Fibroblast of skin of back (primary cell): Measurements from ENCODE around the gene ANKS1B.
A peak's percentile ranks its signal among the peaks of the same experiment; 100 is the strongest.
"Not testable (repeated sequence)": the region's sequence is repeated elsewhere in the genome, so short reads cannot be mapped to it uniquely, and the experiment has no call there.

Source experiments
- DNase-seq: peaks from one replicate; pipeline ENCODE4 v3.0.0-alpha.2; 2013

The ANKS1B gene

DNA sequence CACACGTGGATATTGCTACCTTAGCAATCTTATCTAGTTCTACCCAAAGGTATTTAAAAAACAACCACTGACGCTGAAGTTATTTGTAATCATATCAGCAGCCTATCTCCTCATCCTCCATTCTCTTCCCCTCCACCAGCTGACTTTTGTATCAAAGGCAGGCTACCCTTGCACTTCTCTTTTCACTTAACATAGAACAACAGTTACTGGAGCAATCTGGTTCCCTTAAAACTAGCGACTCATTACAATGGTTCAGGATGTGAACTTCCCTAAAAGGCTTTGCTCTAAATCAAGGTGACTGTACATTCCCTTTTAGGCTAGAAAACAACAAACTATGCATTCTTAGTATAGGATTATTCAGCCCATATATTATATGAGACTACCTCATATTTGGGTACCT is 935.0 kb downstream of the ANKS1B start:
- no peak for DNase-seq

GRCh38 chr12:99045158-99045557 is 939.6 kb downstream of the ANKS1B start:
- DNase-seq: no peak

DNA sequence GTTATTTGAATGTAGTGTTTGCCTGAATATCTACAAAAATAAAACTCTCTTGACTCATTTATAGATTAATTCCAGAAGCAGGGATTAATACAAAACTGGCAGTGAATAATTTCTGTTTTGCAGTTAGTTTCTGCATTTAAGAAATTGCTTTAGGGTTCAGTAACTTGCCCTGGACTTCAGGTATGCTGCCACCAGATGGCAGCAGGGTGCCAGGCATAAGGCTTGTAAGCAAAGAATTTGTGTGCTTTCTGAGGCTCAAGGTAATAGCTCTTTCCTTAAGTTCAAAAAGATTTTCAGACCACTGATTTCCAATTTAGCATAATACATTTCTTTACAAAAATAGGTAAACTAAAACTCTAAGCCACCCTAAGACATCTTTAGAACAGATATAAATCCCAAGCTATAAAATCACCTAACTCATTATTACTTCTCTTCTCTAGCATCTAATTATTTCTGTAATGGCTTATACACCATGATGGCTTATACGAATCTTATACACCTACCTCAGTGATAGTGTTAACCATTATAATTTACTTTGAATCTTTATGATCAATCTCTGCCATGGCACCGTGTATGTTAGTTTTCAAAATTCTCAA is 941.3 kb downstream of the ANKS1B start:
- peak; percentile 51 for DNase-seq

GRCh38 chr12:99042226-99042625 is 942.5 kb downstream of the ANKS1B start:
- no peak for DNase-seq

GRCh38 chr12:99039367-99040120 is 945.2 kb downstream of the ANKS1B start:
- DNase-seq: no peak

DNA sequence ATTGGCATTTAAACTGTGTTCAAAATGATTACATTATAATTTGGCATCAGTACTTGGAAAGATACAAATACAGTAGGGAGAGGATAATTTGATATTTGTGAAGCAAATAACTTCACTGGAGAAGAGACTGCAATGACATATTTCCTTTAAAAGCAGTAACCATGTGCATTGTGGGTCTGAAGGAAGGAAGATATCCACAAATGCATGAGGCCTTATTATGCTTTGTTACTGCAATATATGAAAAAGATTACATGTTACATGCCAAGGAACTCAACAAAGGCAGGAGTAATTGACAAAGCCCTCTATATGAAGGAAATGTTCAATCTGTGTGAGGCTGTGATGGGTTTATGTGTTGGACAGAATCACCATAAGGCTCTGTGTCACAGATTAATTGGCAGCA is 948.2 kb downstream of the ANKS1B start:
- DNase-seq: no peak

DNA sequence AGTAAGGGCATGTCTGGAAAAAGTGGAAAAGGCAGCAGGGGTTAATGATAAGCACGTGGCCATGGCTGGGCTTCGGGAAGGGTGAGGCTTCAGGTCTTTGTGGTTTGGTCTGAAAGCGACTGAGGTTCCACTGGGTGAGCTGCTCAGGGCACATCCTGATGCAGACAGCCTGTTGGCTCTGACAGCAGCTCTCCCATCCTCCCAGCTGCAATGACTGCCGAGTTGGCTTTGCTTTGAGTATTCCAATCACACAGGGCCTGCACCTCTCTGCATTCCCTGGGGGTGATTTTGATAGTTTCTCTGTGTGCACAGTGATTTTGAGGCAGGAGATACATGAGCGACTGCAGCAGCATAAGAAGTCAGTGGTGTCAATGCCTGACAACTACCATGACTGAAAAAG is 948.9 kb downstream of the ANKS1B start:
- DNase-seq: no peak

GRCh38 chr12:99034201-99034600 is 950.5 kb downstream of the ANKS1B start:
- DNase-seq: not testable (repeated sequence)

- DNase-seq: no peak
These were observed 955.0 kb downstream of the ANKS1B start for GRCh38 chr12:99029511-99030271.

GRCh38 chr12:99027461-99027860 is 957.3 kb downstream of the ANKS1B start:
- no peak for DNase-seq

DNA sequence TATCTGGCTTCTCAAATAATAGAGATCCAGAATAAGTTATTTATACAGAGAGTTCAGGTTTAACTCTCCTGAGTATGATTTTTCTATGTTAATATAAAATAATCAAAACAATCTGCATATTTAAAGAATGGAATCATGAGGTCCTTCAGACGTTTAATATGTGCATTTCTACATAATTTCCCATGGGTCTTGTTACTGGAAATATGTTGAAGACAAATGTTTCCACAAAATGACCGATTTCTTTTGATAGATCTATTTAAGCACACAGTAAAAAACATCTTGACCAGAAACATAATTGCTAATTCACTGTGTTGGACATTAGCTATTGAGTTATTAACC is 957.7 kb downstream of the ANKS1B start:
- no peak for DNase-seq

DNA sequence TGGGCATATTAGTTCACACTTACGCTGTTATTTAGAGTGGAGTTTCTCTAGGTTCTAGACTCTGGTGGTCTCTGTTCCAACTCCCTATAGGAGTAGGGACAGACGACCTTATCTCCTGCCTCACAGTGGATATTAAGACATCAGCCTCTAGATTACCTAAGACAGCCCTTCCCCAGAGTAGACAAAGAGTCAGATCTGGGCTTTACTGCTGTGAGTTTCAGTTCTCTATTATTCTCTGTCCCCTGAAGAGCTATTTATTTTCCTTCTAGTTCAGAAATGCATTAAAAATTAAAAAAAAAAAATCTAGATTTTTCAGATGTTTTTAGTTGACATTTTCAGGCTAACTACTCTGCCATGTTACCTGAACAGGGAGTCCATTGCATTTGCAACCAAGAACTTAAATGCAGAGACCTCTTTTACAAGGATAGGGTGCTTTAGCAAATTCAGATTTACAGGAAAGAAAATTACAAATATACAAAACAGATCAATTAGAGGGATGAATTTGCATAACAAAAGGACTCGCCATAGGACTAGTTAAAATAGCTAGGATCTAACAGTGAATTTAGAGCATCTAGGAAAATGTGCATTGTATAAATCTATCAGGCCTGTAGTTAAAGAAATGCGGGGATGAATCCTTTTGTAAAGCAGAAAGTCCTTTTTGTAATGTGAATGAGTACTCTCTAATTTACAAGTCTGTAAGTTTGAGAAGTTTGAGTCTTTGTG is 958.2 kb downstream of the ANKS1B start:
- no peak for DNase-seq

DNA sequence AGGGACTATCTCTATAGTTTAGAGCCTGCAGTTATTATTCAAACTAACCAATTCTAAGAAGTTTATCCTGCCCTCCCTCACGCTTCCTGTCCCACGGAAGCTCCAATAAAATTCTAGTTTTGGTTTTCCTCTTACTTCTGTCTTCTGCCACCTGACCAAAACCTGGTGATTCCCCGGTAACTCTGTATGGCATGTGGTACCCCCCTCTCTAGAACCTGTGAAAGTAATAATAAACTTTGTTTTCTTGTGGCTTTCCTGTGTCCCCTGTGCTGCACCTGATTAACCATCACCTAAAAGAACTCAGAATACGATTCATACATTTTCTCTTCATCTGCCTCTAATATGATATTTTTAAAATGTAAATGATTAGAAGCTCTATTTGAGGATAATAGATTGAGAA is 959.9 kb downstream of the ANKS1B start:
- DNase-seq: no peak

DNA sequence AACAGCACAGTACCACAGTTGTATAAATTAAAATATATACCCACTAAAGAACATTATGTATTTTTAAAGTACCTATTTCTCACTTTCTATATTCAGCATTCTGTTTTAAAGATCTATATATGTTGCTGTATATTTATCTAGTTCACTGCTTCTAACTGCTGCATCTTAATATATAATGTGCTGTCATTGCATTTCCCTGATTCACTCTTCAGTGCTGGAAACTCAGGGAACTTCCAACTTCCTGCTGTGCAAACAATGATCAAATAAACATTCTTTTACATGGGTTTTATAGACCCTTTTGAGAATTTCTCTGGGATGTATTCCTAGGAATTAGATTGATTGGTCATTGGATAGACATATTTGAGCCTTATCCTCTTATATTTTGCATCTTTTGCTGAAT is 960.5 kb downstream of the ANKS1B start:
- DNase-seq: no peak

DNA sequence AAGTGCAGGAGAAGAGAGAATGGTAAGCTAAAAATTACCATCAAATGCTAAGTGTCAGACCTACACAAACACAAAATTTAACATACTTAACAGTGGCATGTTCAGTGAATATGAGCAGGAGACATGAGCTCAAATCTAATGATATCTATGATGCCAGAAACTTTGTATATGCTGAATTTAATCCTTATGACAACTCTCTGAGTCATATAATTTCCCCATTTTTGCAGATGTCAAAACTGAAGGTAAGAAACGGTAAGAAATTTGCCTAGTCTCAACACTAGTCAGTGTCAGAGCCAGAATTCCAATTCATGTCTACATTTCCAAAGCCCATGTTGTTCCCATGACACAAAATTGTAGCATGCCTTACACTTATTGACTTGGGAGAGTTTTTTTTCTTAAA is 963.9 kb downstream of the ANKS1B start:
- no peak for DNase-seq

GRCh38 chr12:99019798-99020197 is 964.9 kb downstream of the ANKS1B start:
- DNase-seq: no peak

GRCh38 chr12:99017971-99018370 is 966.8 kb downstream of the ANKS1B start:
- no peak for DNase-seq

- DNase-seq: no peak
These were observed 975.0 kb downstream of the ANKS1B start for GRCh38 chr12:99009654-99010296.

GRCh38 chr12:99005601-99006000 is 979.1 kb downstream of the ANKS1B start:
- no peak for DNase-seq

- DNase-seq: no peak
These were observed 979.8 kb downstream of the ANKS1B start for GRCh38 chr12:99004799-99005466.

- no peak for DNase-seq
These were observed 982.0 kb downstream of the ANKS1B start for GRCh38 chr12:99002731-99003130.

DNA sequence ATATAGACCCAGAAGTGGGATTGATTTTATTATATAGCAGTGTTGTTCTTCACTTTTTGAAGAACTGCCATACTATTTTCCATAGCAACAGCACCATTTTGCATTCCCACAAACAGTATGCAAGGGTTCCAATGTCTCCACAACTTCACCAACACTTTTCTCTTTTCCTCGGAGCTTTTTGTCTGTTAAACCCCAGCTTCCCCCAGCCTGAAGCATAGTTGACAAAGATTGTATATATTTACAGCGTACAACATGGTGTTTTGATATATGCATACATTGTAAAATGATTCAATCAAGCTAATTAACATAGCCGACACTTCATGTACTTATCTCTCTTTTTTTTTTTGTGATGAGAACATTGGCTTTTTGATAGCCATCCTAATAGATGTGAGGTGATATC is 982.6 kb downstream of the ANKS1B start:
- no peak for DNase-seq
